ENCODE data around the gene KLK8.

KLK8 gene

GRCh38 chr19:51001515-51001914 lies at the start of gene KLK8:
Gene KLK8 (minus strand): TSS chr19:51001604. CDS start chr19:51001167, 437 bp downstream.
- DNase-seq (ENCODE audit: low spot score): no peak

GRCh38 chr19:51047031-51047335 lies 45.6 kb upstream of the KLK8 start:
- DNase-seq (ENCODE audit: low spot score): no peak

- DNase-seq (ENCODE audit: low spot score): no peak
Observed at GRCh38 chr19:51044327-51044726, 42.9 kb upstream of the KLK8 start.

- DNase-seq (ENCODE audit: low spot score): no peak
Observed at GRCh38 chr19:51043497-51043896, 42.1 kb upstream of the KLK8 start.

- peak; percentile 91 for DNase-seq (ENCODE audit: low spot score)
Observed at GRCh38 chr19:51040151-51040550, 38.7 kb upstream of the KLK8 start.

GRCh38 chr19:51036519-51036918 lies 35.1 kb upstream of the KLK8 start:
- DNase-seq (ENCODE audit: low spot score): no peak

GRCh38 chr19:51034704-51035103 lies 33.3 kb upstream of the KLK8 start, which contains the start of gene KLK12:
Gene KLK12 (minus strand): TSS chr19:51035002. CDS start chr19:51034621, 381 bp downstream.
- DNase-seq (ENCODE audit: low spot score): no peak

GRCh38 chr19:51031880-51032225 lies 30.4 kb upstream of the KLK8 start:
- DNase-seq (ENCODE audit: low spot score): no peak

- DNase-seq (ENCODE audit: low spot score): no peak
Observed at GRCh38 chr19:51031220-51031879, 29.9 kb upstream of the KLK8 start.

GRCh38 chr19:51030631-51031030 lies 29.2 kb upstream of the KLK8 start:
- peak; percentile 65 for DNase-seq (ENCODE audit: low spot score)

GRCh38 chr19:51029718-51030117 lies 28.3 kb upstream of the KLK8 start:
- DNase-seq (ENCODE audit: low spot score): peak; percentile 51

- no peak for DNase-seq (ENCODE audit: low spot score)
Observed at GRCh38 chr19:51027873-51028272, 26.5 kb upstream of the KLK8 start.

GRCh38 chr19:51027126-51027806 lies 25.9 kb upstream of the KLK8 start:
- no peak for DNase-seq (ENCODE audit: low spot score)

GRCh38 chr19:51026554-51026831 lies 25.1 kb upstream of the KLK8 start, which contains the start of gene KLK11:
Gene KLK11 (minus strand): TSS chr19:51026616. CDS start chr19:51025631, 985 bp downstream.
- DNase-seq (ENCODE audit: low spot score): no peak

GRCh38 chr19:51025809-51026553 lies 24.6 kb upstream of the KLK8 start:
- no peak for DNase-seq (ENCODE audit: low spot score)

GRCh38 chr19:51025401-51025800 lies 24.0 kb upstream of the KLK8 start:
- DNase-seq (ENCODE audit: low spot score): no peak

GRCh38 chr19:51024924-51025323 lies 23.5 kb upstream of the KLK8 start:
- DNase-seq (ENCODE audit: low spot score): no peak

GRCh38 chr19:51023946-51024345 lies 22.5 kb upstream of the KLK8 start:
- DNase-seq (ENCODE audit: low spot score): no peak

- no peak for DNase-seq (ENCODE audit: low spot score)
Observed at GRCh38 chr19:51022526-51022925, 21.1 kb upstream of the KLK8 start.

GRCh38 chr19:51020988-51021651 lies 19.7 kb upstream of the KLK8 start:
- peak; percentile 90 for DNase-seq (ENCODE audit: low spot score)

- no peak for DNase-seq (ENCODE audit: low spot score)
Observed at GRCh38 chr19:51019544-51019925, 18.1 kb upstream of the KLK8 start, which contains the start of gene KLK10. Gene KLK10 (minus strand): TSS chr19:51019709. CDS start chr19:51019130, 579 bp downstream.

GRCh38 chr19:51018745-51019543 lies 17.5 kb upstream of the KLK8 start:
- no peak for DNase-seq (ENCODE audit: low spot score)

All from SW480 (cell line).